Activated CD4-positive, alpha-beta T cell treated with anti-CD3 and anti-CD28 coated beads, Interleukin-2, amount 50 U/mL, for 1 hour (primary cell): Measurements from ENCODE around the gene DIS3L2.
"Not testable (repeated sequence)": the region's sequence is repeated elsewhere in the genome, so short reads cannot be mapped to it uniquely, and the experiment has no call there.

Source experiments
- DNase-seq: peaks from one replicate; pipeline ENCODE4 v3.0.0-alpha.2; 2020

Gene DIS3L2

GRCh38 chr2:232126301-232127099, 165.0 kb downstream of the DIS3L2 start:
- DNase-seq = no peak

- DNase-seq = no peak
These were observed 168.0 kb downstream of the DIS3L2 start for GRCh38 chr2:232129483-232129882.

- DNase-seq = no peak
These were observed 170.7 kb downstream of the DIS3L2 start for GRCh38 chr2:232132181-232132580.

- DNase-seq = no peak
These were observed 171.6 kb downstream of the DIS3L2 start for GRCh38 chr2:232133078-232133477.

GRCh38 chr2:232134939-232135338, 173.4 kb downstream of the DIS3L2 start:
- no peak for DNase-seq

- no peak for DNase-seq
These were observed 176.0 kb downstream of the DIS3L2 start for GRCh38 chr2:232137356-232138147.

GRCh38 chr2:232138441-232138840, 176.9 kb downstream of the DIS3L2 start:
- no peak for DNase-seq

- no peak for DNase-seq
These were observed 177.7 kb downstream of the DIS3L2 start for GRCh38 chr2:232139171-232139594.

- DNase-seq = no peak
These were observed 178.5 kb downstream of the DIS3L2 start for GRCh38 chr2:232139786-232140562.

- DNase-seq = no peak
These were observed 180.1 kb downstream of the DIS3L2 start for GRCh38 chr2:232141591-232141990.

GRCh38 chr2:232142049-232142448, 180.5 kb downstream of the DIS3L2 start:
- no peak for DNase-seq

- DNase-seq = no peak
These were observed 181.0 kb downstream of the DIS3L2 start for GRCh38 chr2:232142502-232142901.

GRCh38 chr2:232146294-232146693, 184.8 kb downstream of the DIS3L2 start:
- no peak for DNase-seq

- DNase-seq = no peak
These were observed 186.0 kb downstream of the DIS3L2 start for GRCh38 chr2:232147440-232148077.

- DNase-seq = no peak
These were observed 200.7 kb downstream of the DIS3L2 start for GRCh38 chr2:232162187-232162586.

GRCh38 chr2:232170396-232170795, 208.9 kb downstream of the DIS3L2 start:
- no peak for DNase-seq

GRCh38 chr2:232174662-232175061, 213.1 kb downstream of the DIS3L2 start:
- no peak for DNase-seq

- DNase-seq = not testable (repeated sequence)
These were observed 215.1 kb downstream of the DIS3L2 start for GRCh38 chr2:232176587-232176986.

- DNase-seq = no peak
These were observed 221.8 kb downstream of the DIS3L2 start for GRCh38 chr2:232183279-232183678.

- no peak for DNase-seq
These were observed 222.8 kb downstream of the DIS3L2 start for GRCh38 chr2:232184346-232184745.

GRCh38 chr2:232190796-232191195, 229.3 kb downstream of the DIS3L2 start:
- DNase-seq = no peak

- DNase-seq = no peak
These were observed 234.0 kb downstream of the DIS3L2 start for GRCh38 chr2:232195487-232195886.

GRCh38 chr2:232196802-232197201, 235.3 kb downstream of the DIS3L2 start:
- no peak for DNase-seq
